Measurements from ENCODE around the gene ZC3H7B.

- TF ChIP-seq, protein P1, sequence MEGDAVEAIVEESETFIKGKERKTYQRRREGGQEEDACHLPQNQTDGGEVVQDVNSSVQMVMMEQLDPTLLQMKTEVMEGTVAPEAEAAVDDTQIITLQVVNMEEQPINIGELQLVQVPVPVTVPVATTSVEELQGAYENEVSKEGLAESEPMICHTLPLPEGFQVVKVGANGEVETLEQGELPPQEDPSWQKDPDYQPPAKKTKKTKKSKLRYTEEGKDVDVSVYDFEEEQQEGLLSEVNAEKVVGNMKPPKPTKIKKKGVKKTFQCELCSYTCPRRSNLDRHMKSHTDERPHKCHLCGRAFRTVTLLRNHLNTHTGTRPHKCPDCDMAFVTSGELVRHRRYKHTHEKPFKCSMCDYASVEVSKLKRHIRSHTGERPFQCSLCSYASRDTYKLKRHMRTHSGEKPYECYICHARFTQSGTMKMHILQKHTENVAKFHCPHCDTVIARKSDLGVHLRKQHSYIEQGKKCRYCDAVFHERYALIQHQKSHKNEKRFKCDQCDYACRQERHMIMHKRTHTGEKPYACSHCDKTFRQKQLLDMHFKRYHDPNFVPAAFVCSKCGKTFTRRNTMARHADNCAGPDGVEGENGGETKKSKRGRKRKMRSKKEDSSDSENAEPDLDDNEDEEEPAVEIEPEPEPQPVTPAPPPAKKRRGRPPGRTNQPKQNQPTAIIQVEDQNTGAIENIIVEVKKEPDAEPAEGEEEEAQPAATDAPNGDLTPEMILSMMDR (IDR thresholded peaks at IDR 0.05): no peak
- TF ChIP-seq POLR2A (IDR thresholded peaks at IDR 0.05): no peak
These were observed 105.1 kb downstream of the ZC3H7B start for GRCh38 chr22:41406410-41406809.
